GM13976 (cell line): Measurements from ENCODE around the gene KLF7.

Experiments
- DNase-seq: peaks from one replicate; pipeline ENCODE4 v3.0.0; 2012; ENCODE audit warnings: low spot score
- in situ Hi-C: fragments of 300-500 bp; cut with MboI; formaldehyde crosslinking; loops from one replicate; pipeline ENCODE4 v1.12.0; 2022; ENCODE audit warnings: low sequenced_read_pairs, mixed read lengths, inconsistent platforms; ENCODE audit not compliant: unreplicated experiment
- TF ChIP-seq, protein P1 (sequence below): IDR thresholded peaks from 2 replicates; pipeline ENCODE4 v1.5.1; 2012; ENCODE audit warnings: borderline replicate concordance, mild to moderate bottlenecking; ENCODE audit not compliant: insufficient read depth; ENCODE audit errors: extremely low read depth, missing control alignments, control extremely low read depth

The KLF7 gene

DNA sequence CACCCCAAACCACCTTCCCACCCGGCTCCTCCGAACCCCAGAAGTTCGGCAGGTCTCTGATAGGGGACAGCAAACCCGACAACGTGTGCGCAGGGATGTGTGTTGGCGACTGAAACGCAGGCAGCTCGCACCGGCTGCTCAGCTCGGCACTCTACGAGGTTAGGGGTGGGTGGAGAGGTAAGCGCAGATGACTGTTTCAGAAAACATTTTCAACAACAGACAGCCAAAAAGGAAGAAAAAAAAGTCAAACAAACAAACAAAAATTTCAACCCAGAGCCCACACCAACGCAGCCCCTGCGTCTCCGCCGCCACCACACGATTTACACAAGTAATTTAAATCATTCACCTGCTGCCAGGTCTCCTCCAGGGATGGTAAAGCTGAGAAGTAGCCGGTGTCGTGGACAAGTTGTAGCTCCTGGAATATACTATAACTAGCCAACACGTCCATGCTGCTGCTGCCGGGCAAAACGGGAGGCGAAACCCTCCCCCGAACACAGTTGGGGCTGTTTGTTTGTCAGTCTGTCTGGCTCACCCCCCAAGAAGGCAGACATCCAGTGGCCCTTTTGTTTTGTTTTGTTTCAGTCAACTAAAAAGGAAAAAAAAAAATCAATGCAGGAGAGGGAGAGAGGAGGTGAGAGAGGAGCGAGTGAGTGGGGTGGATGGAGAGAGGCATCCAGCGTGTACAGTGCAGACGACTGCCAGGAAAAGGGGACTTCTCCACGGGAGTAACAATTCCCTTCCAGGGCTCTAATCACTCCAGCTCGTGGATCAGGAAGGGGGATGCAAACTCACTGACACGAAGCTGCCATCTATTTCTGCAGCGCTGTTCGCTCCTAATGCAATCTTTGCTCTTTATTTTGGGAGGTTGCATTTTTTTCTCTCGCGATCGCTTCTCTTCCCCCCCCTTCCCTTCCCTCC, at the start of gene KLF7:
Gene KLF7, minus strand, starts transcription at position 828 of the 918 bp plus-strand sequence. Its CDS starts 380 bp downstream, at position 448.
- DNase-seq, result peak; percentile 37

DNA sequence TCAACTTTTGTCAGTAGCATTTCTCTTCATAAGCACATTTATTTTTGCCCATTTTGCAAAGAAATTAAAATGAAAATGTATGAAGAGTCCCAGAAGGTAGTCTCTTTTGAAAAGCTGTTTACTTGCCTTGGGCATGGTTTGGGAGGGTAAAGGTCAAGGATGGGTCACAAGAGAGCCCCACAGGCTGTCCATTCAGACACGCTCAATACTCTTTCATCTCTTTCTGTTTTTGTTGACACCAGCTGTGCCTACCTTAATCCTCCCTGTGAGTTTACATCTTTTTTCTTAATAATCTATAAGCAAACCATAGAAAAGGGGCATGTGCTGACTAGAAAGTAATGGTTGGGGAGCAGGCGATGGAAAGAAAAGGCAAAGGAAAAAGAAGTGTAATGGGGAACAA, 49.6 kb upstream of the KLF7 start:
- in situ Hi-C loops, result no loop called here
- TF ChIP-seq, protein P1, sequence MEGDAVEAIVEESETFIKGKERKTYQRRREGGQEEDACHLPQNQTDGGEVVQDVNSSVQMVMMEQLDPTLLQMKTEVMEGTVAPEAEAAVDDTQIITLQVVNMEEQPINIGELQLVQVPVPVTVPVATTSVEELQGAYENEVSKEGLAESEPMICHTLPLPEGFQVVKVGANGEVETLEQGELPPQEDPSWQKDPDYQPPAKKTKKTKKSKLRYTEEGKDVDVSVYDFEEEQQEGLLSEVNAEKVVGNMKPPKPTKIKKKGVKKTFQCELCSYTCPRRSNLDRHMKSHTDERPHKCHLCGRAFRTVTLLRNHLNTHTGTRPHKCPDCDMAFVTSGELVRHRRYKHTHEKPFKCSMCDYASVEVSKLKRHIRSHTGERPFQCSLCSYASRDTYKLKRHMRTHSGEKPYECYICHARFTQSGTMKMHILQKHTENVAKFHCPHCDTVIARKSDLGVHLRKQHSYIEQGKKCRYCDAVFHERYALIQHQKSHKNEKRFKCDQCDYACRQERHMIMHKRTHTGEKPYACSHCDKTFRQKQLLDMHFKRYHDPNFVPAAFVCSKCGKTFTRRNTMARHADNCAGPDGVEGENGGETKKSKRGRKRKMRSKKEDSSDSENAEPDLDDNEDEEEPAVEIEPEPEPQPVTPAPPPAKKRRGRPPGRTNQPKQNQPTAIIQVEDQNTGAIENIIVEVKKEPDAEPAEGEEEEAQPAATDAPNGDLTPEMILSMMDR, result no peak
- no peak for DNase-seq

More for the DNA sequence above, at the start of gene KLF7:
- TF ChIP-seq, protein P1, result no peak
- in situ Hi-C loops, result no loop called here

DNA sequence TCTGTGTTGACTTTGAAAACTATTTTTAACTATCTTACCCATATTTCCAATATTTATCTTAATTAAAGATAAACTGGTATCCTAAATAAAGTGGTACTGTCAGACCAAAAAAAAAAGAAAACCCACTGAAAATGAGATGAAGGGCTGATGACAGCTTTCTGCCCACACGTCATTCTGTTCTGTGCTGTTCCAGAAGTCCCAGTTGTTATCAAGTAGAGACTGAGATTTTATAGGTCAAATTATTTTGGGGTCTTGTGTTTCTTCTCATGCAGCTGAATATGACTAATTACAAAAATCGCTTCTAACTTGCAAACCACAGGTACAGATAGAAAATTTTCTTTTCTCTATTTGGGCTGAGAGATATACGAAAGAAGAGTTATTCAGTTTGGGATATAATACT, 48.7 kb upstream of the KLF7 start:
- DNase-seq, result no peak
- in situ Hi-C loops, result no loop called here
- TF ChIP-seq, protein P1, result no peak

DNA sequence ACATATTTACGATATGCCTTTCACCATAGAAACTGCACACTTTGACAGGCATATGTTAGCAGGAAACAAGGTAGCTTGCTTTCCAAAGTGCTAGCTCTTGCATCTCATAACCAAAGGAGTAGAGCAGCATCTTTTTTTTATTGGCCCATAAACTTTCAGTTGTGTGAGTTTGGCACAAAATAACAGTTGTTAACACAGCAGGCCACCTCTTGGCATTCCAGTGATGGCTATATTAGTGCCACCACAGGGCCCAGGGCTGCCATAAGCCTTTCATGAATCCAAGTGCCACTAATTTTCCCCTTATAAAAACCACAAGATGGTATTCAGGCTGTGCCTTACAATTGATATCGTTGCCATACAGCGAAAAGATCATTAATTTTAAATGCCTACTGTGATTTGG, 40.3 kb upstream of the KLF7 start:
- no peak for DNase-seq
- in situ Hi-C loops, result no loop called here
- TF ChIP-seq, protein P1, result no peak

DNA sequence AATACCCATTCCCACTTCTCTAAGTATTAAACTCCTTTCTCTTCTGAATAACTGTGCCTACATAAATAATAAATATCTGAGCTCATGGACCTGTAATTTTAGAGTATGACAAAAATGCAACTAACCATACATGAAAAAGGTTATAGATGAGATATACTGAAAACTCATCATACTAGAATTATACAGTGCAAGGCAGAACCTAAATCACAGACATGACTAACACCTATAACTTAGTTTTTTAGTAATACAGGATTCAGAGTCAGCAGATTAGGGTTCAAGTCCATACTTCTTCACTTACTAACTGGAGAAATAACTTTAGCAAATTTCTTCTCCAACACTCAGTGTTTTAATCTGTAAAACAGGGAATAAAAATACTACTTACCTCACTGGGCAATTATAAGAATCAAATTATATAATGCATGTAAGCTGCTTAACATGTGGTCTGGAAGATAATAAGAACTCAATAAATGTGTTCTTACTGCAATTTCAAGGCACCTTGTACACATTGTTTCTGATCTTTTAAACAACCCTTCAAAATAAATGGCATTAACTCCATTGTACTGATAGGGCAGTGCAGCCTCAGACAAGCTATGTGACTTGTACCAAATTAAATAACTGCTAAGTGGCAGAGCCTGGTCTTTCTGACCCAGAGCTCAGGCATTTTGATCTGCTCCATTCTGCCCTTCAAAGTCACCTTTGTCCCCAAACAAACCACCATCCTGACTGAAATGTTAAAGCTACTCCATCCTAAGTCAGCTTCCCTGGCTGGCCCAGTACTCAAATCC, 39.6 kb upstream of the KLF7 start:
- TF ChIP-seq, protein P1, result no peak
- no peak for DNase-seq
- in situ Hi-C loops, result no loop called here

DNA sequence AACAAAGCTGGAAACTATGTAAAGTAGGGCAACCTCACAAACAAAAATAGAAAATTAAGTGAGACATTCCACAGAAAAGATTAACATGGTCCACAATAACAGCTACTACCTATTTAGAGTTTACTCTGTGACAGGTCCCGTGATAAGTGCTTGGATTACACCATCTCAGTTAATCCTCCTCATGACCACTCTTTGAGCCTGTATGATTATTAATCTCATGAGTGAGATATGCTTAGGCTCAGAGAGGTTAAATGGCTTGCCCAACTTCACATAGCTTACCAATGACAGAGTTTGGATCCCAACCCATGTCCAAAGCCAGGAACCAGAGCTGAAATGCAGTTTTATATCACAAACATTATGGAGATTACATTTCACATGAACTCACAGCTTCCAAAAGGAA, 37.3 kb upstream of the KLF7 start:
- no peak for DNase-seq
- in situ Hi-C loops, result no loop called here
- TF ChIP-seq, protein P1, result no peak
